HG03342 (cell line): ENCODE results near the gene NRARP.
"Not testable (repeated sequence)": the region's sequence is repeated elsewhere in the genome, so short reads cannot be mapped to it uniquely, and the experiment has no call there.

Source experiments
- ATAC-seq: cut with Tn5 transposase; IDR thresholded peaks from one replicate; pipeline ENCODE4 v1.9.1; 2021; ENCODE audit warnings: mild to moderate bottlenecking, moderate library complexity; ENCODE audit not compliant: unreplicated experiment

NRARP gene, protein sequence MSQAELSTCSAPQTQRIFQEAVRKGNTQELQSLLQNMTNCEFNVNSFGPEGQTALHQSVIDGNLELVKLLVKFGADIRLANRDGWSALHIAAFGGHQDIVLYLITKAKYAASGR

DNA sequence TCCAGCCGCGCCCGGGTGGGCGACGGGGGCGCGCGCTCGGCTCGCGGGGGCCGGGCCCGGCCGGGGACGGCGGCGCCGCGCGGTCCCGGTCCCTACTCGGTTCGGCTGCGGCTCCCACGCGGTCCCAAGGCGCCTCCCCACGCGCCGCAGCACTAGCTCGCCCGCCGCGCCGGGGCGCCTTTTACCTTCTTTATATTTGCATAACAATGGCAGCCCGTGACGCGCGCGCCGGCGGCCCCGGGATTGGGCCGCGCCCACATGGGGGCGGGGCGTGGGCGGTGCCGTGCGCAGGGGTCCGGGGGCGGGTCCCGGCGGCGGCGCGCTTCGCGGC is at the start of gene NRARP:
NRARP (minus strand) TSS at position 154 of the 331 bp plus-strand sequence. CDS start 343 bp downstream, outside the sequence.
- peak; percentile 65 for ATAC-seq

DNA sequence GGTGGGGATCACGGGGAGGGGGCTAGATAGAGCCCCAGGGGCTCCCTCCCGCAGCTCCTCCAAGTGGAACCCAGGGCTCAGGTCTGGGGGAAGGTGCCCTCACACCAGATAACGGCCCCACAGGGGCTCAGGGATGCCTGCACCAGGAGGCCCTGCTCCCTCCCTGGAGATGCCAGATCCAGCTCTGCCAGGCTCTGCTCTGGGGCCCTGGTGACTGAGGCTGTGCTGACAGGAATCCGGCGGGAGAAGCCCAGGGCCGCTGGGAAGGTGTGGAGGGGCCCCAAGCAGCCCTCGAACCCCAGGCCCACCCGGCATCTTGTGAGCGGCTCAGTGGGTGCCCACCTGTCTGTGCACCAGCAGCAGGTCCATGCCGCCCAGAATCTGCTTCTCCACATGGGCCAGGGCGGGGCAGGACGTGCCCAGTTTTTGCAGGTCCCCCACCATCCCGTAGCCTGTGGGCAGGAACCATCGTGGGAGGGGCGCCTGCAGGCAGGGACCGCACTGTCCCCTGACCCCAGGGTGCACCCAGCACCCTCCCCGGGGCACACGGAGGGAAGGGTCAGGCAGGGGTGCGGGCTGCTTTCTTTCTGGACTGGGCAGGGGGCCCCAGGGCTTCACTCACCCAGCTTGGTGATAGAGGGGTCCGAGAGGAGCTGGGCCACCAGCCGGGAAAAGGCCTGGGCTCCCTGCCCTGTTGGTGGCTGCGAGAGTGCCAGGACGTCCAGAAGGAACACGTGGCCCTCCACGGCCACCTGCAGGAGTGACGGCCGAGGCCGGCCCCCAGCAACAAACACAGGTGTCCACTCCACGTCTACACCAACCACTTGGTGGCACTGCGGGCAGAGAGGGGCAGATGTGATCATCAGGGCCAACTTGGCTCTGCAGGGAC is 48.9 kb upstream of the NRARP start:
- ATAC-seq: no peak

DNA sequence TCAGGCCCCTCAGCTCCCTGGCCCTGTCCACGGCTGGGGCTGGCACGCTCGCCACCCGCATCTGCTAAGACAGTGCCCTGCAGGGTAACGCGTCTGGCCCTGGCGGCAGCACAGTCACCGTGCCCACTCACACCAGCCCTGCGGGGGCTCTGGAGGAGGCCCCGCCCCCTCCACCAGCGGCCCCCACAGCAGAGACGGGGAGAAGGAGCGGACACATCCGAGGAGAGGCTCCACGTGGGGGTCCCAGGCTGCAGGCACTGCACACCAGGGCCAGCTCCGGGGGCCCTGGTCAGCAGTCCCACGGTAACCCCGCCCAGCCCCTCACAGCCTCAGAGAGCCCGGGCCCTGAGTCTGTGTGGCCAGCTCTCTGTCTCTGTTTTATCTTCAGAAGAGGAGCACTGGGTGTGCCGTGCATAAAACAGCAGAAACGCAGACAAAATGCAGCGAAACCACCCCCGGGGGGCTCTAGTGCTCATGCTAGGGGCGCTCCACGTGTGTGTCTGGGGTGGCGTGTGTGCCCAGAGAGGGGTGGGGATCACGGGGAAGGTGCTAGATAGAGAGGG is 47.5 kb upstream of the NRARP start:
- no peak for ATAC-seq

DNA sequence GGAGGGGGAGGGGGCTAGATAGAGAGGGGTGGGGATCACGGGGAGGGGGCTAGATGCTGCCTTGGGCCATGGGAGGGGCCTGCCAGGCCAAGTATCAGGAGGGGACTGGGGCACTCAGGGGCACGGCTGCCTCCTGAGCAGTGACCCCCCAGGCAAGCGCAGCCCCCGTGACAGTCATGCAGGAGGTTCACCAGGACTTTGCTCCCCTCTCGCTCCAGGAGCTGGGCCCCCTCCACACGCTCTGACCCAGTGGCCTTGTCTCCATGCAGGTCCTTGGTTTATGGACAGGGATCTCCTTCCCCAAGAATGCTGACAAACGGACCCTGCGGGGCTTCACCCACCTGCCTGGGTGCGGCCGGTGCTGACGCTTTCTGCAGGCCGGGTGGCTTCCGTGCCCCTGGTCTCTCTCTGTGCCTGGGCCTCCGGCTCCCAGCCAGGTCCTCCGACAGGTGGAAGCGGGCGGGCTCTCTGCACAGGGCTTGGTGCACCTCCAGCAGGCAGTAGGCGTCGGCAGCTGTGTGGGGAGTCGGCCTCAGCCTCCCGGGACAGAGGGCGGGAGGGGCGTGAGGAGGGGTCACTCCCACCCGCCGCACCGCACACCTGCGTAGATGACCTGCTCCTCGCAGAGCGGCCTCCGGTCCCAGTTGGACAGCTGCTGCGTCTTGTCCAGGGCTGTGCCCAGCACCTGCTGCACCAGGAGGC is 46.8 kb upstream of the NRARP start:
- no peak for ATAC-seq

DNA sequence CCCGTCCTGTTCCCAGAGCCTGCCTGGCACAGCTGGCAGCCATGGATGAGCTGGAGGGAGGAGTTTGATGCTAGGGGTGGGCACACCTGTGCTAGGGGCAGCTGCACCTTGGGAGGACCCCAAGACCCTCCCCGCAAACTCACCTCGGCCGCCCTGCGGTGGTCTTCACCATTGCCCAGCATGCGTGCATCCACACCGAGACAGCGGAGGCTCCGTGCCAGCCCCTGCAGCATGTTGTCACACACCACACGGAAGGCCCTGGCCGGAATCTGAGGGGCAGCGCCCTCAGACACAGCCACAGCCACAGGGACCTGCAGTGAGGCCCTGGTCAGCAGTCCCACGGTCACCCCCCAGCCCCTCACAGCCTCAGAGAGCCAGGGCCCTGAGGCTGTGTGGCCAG is 45.9 kb upstream of the NRARP start:
- ATAC-seq: no peak

DNA sequence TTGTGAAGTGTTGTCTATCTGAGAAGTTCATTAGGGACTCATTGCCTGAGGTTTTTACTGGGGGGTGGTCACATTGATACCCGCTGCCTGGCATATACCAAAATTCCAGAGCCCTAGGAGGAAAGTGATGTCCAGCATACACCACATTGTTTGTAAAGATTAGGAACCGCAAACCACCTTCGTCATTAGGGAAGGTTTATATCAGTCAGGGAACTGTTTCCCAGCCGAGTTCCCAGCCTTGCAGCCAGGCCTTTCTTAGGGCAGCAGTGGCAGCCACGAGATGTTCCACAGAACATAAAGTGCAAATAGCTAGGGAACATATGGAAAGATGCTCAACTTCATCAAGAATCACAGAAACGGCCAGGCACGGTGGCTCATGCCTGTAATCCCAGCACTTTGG is 40.4 kb upstream of the NRARP start:
- ATAC-seq: no peak

DNA sequence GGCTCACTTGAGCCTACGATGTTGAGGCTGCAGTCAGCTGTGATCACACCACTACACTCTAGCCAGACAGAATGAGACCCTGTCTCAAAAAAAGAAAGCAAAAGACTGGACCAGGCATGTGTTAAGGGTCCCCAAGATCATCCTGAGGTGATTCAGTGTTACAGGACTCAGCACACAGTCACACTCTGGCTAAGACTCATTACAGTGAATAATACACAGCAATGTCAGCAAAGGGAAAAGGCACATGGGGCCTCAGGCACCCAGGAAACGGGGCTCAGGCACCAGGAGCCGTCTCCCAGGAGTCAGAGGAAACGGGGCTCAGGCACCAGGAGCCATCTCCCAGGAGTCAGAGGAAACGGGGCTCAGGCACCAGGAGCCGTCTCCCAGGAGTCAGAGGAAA is 39.2 kb upstream of the NRARP start:
- ATAC-seq: no peak

DNA sequence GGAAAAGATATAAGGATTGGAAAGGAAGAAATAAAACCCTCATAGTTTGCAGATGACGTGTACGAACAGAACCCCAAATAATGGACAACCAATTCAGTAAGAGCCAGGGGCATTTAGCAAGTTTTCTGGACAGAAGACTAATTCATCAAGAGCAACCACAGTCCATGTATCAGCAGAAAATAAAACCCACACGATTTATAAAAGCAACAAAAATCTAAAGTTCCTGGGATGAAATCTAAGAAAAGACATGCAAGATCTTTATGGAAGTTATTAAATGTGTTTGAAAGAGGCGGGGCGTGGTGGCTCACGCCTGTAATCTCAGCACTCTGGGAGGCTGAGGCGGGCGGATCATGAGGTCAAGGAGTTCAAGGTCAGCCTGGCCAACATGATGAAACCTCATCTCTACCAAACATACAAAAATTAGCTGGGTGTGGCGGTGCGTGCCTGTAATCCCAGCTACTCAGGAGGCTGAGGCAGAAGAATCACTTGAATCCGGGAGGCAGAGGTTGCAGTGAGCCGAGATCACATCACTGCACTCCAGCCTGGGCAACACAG is 37.9 kb upstream of the NRARP start:
- not testable (repeated sequence) for ATAC-seq

DNA sequence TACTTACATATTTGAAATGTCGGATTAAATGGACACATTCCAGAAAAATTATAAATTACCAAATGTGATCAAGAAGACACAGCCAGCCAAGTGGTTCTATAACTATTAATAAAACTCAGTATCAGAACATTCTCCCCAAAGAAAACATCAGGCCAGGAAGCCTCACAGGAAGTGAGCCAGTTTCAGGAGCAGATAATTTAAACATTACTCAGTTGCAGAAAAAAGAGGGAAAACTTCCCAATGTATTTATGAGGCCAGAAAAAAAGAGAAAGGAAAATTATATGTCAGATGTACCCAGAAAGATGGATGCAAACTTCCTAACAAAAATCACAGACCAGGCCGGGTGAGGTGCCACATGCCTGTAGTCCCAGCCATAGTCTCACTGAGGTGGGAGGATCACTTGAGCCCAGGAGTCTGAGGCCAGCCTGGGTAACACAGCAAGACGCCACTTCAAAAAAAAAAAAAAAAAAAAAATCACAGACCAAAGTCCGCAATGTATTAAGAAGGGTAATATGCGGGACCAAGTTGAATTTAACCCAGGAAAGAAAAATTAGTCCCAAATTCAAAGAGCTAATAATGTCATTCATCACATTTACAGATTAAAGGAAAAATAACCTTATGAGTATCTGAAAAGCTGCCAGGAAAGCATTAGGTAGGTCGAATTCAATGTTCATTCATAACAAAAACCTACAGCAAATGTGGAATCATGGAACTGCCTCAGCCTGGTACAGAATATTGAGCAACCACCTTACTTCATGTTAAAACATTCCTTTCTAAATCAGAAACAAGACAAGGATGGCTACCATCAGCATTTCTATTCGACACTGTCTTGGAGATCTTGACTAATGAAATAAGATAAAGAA is 37.2 kb upstream of the NRARP start:
- no peak for ATAC-seq

DNA sequence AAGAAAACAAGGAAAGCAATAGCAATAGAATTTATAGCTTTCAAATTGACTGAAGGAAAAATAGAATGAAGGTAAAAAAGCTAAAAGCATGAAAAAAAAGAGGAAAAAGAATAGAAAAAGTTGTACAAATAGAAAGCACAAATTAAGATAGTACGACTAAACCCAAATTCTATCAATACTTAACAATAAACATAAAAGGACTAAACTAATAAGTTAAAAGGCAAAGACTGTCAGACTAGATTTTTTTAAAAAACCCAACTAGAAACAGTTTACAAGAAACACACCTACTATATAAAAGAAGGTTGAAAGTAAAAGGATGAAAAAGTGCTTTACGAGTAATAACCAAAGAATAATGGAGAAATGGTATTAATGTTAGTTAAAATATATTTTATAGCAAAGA is 34.7 kb upstream of the NRARP start:
- no peak for ATAC-seq

DNA sequence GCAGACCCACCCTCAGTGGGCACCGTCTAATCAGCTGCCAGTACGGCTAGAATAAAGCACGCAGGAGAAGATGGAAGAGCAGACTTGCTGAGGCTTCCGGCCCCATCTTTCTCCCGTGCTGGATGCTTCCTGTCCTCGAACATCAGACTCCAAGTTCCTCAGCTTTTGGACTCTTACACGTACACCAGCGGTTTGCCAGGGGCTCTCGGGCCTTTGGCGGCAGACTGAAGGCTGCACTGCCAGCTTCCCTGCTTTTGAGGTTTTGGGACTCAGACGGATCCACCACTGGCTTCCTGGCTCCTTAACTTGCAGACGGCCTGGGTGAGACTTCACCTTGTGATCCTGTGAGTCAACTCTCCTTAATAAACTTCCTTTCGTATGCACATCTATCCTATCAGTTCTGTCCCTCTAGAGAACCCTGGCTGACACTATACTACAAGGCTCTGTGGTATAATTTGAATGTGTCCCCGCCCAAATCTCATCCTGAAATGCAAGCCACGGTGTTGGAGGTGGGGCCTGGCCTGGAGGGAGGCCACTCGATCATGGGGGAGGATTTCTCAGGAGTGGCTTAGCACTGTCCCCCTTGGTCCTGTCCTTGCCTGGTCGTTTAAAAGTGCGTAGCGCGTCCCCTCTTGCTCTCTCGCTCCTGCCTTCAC is 31.1 kb upstream of the NRARP start:
- no peak for ATAC-seq

DNA sequence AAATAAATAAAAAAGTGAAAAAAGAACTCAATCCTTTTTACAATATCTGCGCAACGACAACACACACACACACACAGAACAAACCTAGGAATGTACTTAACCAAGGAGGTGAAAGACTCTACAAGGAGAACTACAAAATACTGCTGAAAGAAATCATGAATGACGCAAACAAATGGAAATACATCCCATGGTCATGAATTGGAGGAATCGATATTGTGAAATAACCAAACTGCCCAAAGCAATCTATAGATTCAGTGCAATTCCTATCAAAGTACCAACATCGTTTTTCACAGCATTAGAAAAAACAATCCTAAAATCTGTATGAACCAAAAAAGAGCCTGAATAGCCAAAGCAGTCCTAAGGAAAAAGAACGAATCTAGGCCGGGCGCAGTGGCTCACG is 29.9 kb upstream of the NRARP start:
- no peak for ATAC-seq

DNA sequence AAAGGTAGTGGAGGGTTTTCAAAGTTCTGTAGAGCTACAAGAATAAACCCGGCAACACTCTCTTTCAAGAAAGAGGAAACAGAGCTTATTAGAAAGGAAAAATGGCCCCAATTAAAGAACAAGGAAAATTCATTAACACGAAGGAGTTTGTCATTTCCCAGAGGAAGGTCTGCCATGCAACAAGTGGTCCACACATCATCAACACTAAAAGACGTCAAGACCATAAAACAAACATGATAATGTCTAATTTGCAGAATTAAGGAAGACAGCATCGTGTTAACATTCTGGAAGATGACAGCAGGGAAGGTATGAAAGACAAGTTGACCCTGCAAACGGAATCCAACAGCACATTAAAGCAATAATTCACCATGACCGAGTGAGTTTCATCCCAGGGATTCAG is 28.6 kb upstream of the NRARP start:
- ATAC-seq: no peak

DNA sequence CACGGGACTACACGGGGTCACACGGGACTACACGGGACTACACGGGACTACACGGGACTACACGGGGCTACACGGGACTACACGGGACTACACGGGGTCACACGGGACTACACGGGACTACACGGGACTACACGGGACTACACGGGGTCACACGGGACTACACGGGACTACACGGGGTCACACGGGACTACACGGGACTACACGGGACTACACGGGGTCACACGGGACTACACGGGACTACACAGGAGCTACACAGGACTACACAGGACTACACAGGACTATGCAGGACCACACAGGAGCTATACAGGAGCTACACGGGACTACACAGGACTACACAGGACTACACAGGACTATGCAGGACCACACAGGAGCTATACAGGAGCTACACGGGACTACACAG is 27.5 kb upstream of the NRARP start:
- not testable (repeated sequence) for ATAC-seq

DNA sequence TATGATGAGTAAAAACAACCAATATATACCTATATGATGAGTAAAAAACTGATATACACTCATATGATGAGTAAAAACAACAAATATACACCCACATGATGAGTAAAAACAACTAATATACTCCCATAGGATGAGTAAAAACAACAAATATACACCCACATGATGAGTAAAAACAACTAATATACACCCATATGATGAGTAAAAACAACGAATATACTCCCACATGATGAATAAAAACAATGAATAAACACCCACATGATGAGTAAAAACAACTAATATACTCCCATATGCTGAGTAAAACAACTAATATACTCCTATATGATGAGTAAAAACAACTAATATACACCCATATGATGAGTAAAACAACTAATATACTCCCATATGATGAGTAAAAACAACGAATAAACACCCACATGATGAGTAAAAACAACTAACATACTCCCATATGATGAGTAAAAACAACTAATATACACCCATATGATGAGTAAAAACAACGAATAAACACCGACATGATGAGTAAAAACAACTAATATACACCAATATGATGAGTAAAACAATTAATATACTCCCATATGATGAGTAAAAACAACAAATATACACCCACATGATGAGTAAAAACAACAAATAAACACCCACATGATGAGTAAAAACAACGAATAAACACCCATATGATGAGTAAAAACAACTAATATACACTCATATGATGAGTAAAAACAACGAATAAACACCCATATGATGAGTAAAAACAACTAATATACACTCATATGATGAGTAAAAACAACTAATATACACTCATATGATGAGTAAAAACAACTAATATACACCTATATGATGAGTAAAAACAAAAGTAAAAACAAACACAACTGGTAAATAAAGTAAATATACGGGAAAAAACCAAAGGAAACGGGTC is 25.8 kb upstream of the NRARP start:
- not testable (repeated sequence) for ATAC-seq

DNA sequence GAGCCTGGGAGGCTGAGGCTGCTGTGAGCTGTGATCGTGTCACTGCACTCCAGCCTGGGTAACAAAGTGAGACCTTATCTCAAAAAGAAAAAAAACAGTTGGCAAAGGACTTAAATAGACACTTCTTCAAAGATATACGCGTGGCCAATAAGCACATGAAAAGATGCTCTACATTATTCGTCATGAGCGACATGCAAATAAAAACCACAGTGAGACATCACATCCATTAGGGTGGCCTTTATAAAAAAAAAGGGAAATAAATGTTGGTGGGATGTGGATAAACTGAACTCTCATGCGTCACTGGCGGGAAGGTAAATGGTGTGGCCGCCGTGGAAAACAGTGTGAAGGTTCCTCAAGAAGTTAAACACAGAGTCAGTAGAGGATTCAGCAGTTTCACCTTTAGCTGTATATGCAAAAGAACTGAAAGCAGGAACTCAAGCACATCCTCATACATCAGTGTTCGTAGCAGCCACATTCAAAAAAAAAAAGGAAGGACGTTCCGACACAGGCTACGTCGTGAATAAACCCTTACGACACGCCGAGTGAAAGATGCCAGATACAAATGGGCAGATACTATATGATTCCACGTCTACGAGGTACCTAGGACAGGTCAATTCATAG is 24.5 kb upstream of the NRARP start:
- no peak for ATAC-seq

DNA sequence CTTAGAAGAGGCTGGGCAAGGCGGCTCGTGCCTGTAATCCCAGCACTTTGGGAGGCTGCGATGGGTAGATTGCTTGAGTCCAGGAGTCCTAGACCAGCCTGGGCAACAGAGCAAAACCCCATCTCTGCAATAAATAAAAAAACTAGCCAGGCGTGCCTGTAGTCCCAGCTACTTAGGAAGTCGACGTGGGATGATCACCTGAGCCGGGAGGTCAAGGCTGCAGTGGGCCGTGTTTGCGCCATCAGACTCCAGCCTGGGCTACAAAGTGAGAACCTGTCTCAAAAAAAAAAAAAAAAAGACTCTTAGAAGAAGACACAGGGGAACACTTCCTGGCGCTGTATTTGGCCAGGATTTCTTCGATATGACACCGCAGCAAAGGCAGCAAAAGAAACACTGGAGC is 23.7 kb upstream of the NRARP start:
- ATAC-seq: no peak

DNA sequence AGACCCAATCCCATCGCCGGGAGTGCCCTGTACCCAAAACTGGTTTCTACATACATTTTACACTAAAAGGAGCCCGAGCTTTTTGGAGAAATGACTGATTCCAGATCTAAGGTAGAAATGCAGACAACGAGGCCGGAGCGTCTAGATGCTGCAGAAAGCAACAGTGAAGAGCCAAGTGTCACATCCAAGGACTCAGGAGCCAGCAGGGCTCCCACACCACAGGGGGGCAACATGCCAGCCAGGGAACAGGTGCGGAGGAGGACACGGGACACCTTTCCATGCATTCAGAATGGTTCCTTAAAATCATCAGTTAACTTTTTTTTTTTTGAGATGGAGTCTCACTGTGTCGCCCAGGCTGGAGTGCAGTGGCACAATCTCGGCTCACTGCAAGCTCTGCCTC is 23.1 kb upstream of the NRARP start:
- ATAC-seq: no peak
